ENCODE results near the gene OR8S1.

OR8S1 gene

GRCh38 chr12:48557919-48558318, 32.5 kb downstream of the OR8S1 start:
- DNase-seq, result no peak

- DNase-seq, result no peak
Measured at GRCh38 chr12:48567731-48568130, 42.3 kb downstream of the OR8S1 start.

GRCh38 chr12:48569946-48570345, 44.5 kb downstream of the OR8S1 start, which contains the start of gene LALBA:
TSS of gene LALBA (minus strand) at chr12:48570046. CDS start at chr12:48570020, 26 bp downstream.
- no peak for DNase-seq

GRCh38 chr12:48572326-48572725, 46.9 kb downstream of the OR8S1 start:
- no peak for DNase-seq

Measured in NCI-H1105 (cell line).